BLaER1 treated with 17β-estradiol and CSF1 and Interleukin-3, amounts not matched to agents 10 nM and 100 nM (cell line): ENCODE results near the gene KIF16B.
"Not testable (repeated sequence)": the region's sequence is repeated elsewhere in the genome, so short reads cannot be mapped to it uniquely, and the experiment has no call there.

Source experiments
- H3K27ac ChIP-seq, 11 experiments: shearing (Covaris generic); formaldehyde crosslinking; 2 replicates each; pipeline ENCODE4 v1.8.1; 2022
- H3K27me3 ChIP-seq, 11 experiments: shearing (Covaris generic); formaldehyde crosslinking; 2 replicates each; pipeline ENCODE4 v1.8.1; 2022
- H3K36me3 ChIP-seq, 11 experiments: shearing (Covaris generic); formaldehyde crosslinking; 2 replicates each; pipeline ENCODE4 v1.8.1; 2022
- H3K4me1 ChIP-seq, 10 experiments: shearing (Covaris generic); formaldehyde crosslinking; 2 replicates each; pipeline ENCODE4 v1.8.1; 2022
- H3K4me2 ChIP-seq, 11 experiments: shearing (Covaris generic); formaldehyde crosslinking; 2 replicates each; pipeline ENCODE4 v1.8.1; 2022
- H3K4me3 ChIP-seq, 10 experiments: shearing (Covaris generic); formaldehyde crosslinking; 2 replicates each; pipeline ENCODE4 v1.8.1; 2022
- H3K9ac ChIP-seq, 11 experiments: shearing (Covaris generic); formaldehyde crosslinking; 2 replicates each; pipeline ENCODE4 v1.8.1; 2022
- H3K9me3 ChIP-seq, 11 experiments: shearing (Covaris generic); formaldehyde crosslinking; replicated peaks in 1 of 11; 2 replicates each; pipeline ENCODE4 v1.8.1; 2022
- H4K20me1 ChIP-seq, 11 experiments: shearing (Covaris generic); formaldehyde crosslinking; 2 replicates each; pipeline ENCODE4 v1.8.1; 2022
- Cebpa-rat ChIP-seq, 11 experiments: shearing (Covaris generic); IDR thresholded peaks; 2 replicates each; pipeline ENCODE4 v1.8.1; 2022

KIF16B gene

GRCh38 chr20:16599257-16599656, 26.0 kb upstream of the KIF16B start:
- no peak overlapping the region for H3K9ac ChIP-seq
- no peaks in the 10 kb centered on the region for H3K9me3 ChIP-seq

GRCh38 chr20:16596991-16597390, 23.7 kb upstream of the KIF16B start:
- no peaks in the 10 kb centered on the region for H4K20me1 ChIP-seq
- H3K9me3 ChIP-seq = no peaks in the 10 kb centered on the region
- no peaks in the 10 kb centered on the region for H3K36me3 ChIP-seq
- peaks cover 0 to 13% (median 7%) of the 10 kb centered on the region in 10 experiments; a peak in 10 of 20 replicates for H3K4me1 ChIP-seq
- no peaks in the 10 kb centered on the region for H3K27me3 ChIP-seq
- no peak overlapping the region for H3K27ac ChIP-seq
- H3K4me2 ChIP-seq = no peak overlapping the region
- H3K9ac ChIP-seq = no peak overlapping the region
- no peak overlapping the region for H3K4me3 ChIP-seq
- no peak for TF ChIP-seq Cebpa-rat (IDR thresholded peaks at IDR 0.05)

More at GRCh38 chr20:16599257-16599656, 26.0 kb upstream of the KIF16B start:
- Histone ChIP-seq H3K36me3 (no peaks in the 10 kb centered on the region), H3K4me1 (peaks cover 0 to 13% (median 7%) of the 10 kb centered on the region in 10 experiments; a peak in 10 of 20 replicates), H3K4me3 (no peak overlapping the region), H4K20me1 (no peaks in the 10 kb centered on the region), H3K27ac (no peak overlapping the region), H3K27me3 (no peaks in the 10 kb centered on the region), H3K4me2 (0 out of 22 replicates have a peak overlapping the region, but pooled peaks of 1 of the 11 experiments have one; percentile 2)
- no peak for TF ChIP-seq Cebpa-rat (IDR thresholded peaks at IDR 0.05)

- H3K27me3 ChIP-seq, H3K27ac ChIP-seq, H3K36me3 ChIP-seq, H3K4me3 ChIP-seq, H4K20me1 ChIP-seq, H3K4me2 ChIP-seq, H3K9me3 ChIP-seq, H3K9ac ChIP-seq: not testable (repeated sequence)
- peaks cover 0 to 11% (median 5%) of the 10 kb centered on the region in 10 experiments; a peak in 10 of 20 replicates for H3K4me1 ChIP-seq
These were observed 23.2 kb upstream of the KIF16B start for GRCh38 chr20:16596404-16596803.

- no peak overlapping the region for H3K27ac ChIP-seq
- no peak overlapping the region for H3K4me3 ChIP-seq
- no peak overlapping the region for H3K9ac ChIP-seq
- H3K4me1 ChIP-seq = peaks cover 0 to 9% (median 3%) of the 10 kb centered on the region in 10 experiments; a peak in 12 of 20 replicates
- no peak overlapping the region for H3K4me2 ChIP-seq
- H3K9me3 ChIP-seq = no peaks in the 10 kb centered on the region
- H3K36me3 ChIP-seq = no peaks in the 10 kb centered on the region
- no peaks in the 10 kb centered on the region for H3K27me3 ChIP-seq
- TF ChIP-seq Cebpa-rat (IDR thresholded peaks at IDR 0.05) = no peak
- H4K20me1 ChIP-seq = no peaks in the 10 kb centered on the region
These were observed 22.1 kb upstream of the KIF16B start for GRCh38 chr20:16595376-16595775.

- H3K9ac ChIP-seq = no peak overlapping the region
- no peaks in the 10 kb centered on the region for H3K36me3 ChIP-seq
- no peaks in the 10 kb centered on the region for H3K27me3 ChIP-seq
- no peaks in the 10 kb centered on the region for H4K20me1 ChIP-seq
- peaks cover 0 to 8% (median 0%) of the 10 kb centered on the region in 11 experiments; a peak in 2 of 22 replicates for H3K9me3 ChIP-seq
- H3K4me1 ChIP-seq = peaks cover 0 to 13% (median 11%) of the 10 kb centered on the region in 10 experiments; a peak in 13 of 20 replicates
- peak overlapping the region in 8 of 11 experiments; percentile 9 to 35 (median 21); a peak in 13 of 22 replicates for H3K4me2 ChIP-seq
- H3K4me3 ChIP-seq = no peak overlapping the region
- no peak for TF ChIP-seq Cebpa-rat (IDR thresholded peaks at IDR 0.05)
- H3K27ac ChIP-seq = peak overlapping the region in 1 of 11 experiments; percentile 4; a peak in 1 of 22 replicates
These were observed 16.9 kb upstream of the KIF16B start for GRCh38 chr20:16590041-16590633.

GRCh38 chr20:16589623-16590022, 16.4 kb upstream of the KIF16B start:
- peaks cover 0 to 8% (median 0%) of the 10 kb centered on the region in 11 experiments; a peak in 2 of 22 replicates for H3K9me3 ChIP-seq
- no peak for TF ChIP-seq Cebpa-rat (IDR thresholded peaks at IDR 0.05)
- H4K20me1 ChIP-seq = no peaks in the 10 kb centered on the region
- no peak overlapping the region for H3K4me3 ChIP-seq
- no peak overlapping the region for H3K9ac ChIP-seq
- H3K4me2 ChIP-seq = peak overlapping the region in 7 of 11 experiments; percentile 9 to 24 (median 21); a peak in 9 of 22 replicates
- peaks cover 0 to 13% (median 11%) of the 10 kb centered on the region in 10 experiments; a peak in 13 of 20 replicates for H3K4me1 ChIP-seq
- no peak overlapping the region for H3K27ac ChIP-seq
- no peaks in the 10 kb centered on the region for H3K36me3 ChIP-seq
- H3K27me3 ChIP-seq = no peaks in the 10 kb centered on the region

GRCh38 chr20:16588241-16588640, 15.0 kb upstream of the KIF16B start:
- Histone ChIP-seq H3K4me2 (no peak overlapping the region), H3K9me3 (peaks cover 0 to 8% (median 0%) of the 10 kb centered on the region in 11 experiments; a peak in 2 of 22 replicates), H3K9ac (no peak overlapping the region), H3K27me3 (no peaks in the 10 kb centered on the region), H3K4me1 (peaks cover 0 to 13% (median 11%) of the 10 kb centered on the region in 10 experiments; a peak in 13 of 20 replicates), H3K27ac (no peak overlapping the region), H3K36me3 (no peaks in the 10 kb centered on the region), H4K20me1 (no peaks in the 10 kb centered on the region), H3K4me3 (no peak overlapping the region)
- no peak for TF ChIP-seq Cebpa-rat (IDR thresholded peaks at IDR 0.05)

GRCh38 chr20:16587066-16587465, 13.8 kb upstream of the KIF16B start:
- Histone ChIP-seq H3K9me3 (peaks cover 0 to 8% (median 0%) of the 10 kb centered on the region in 11 experiments; a peak in 2 of 22 replicates), H4K20me1 (no peaks in the 10 kb centered on the region), H3K4me2 (no peak overlapping the region), H3K4me1 (peaks cover 0 to 13% (median 11%) of the 10 kb centered on the region in 10 experiments; a peak in 13 of 20 replicates), H3K4me3 (no peak overlapping the region), H3K9ac (no peak overlapping the region), H3K27ac (no peak overlapping the region), H3K36me3 (no peaks in the 10 kb centered on the region), H3K27me3 (no peaks in the 10 kb centered on the region)
- no peak for TF ChIP-seq Cebpa-rat (IDR thresholded peaks at IDR 0.05)

- H3K4me3 ChIP-seq = no peak overlapping the region
- H3K27me3 ChIP-seq = no peaks in the 10 kb centered on the region
- peaks cover 0 to 8% (median 0%) of the 10 kb centered on the region in 11 experiments; a peak in 2 of 22 replicates for H3K9me3 ChIP-seq
- no peak overlapping the region for H3K4me2 ChIP-seq
- TF ChIP-seq Cebpa-rat (IDR thresholded peaks at IDR 0.05) = no peak
- H4K20me1 ChIP-seq = no peaks in the 10 kb centered on the region
- no peaks in the 10 kb centered on the region for H3K4me1 ChIP-seq
- no peaks in the 10 kb centered on the region for H3K36me3 ChIP-seq
- H3K9ac ChIP-seq = no peak overlapping the region
- no peak overlapping the region for H3K27ac ChIP-seq
These were observed 10.2 kb upstream of the KIF16B start for GRCh38 chr20:16583474-16583873.

- Histone ChIP-seq H3K4me1 (peaks cover 0 to under 1% (median 0%) of the 10 kb centered on the region in 10 experiments; a peak in 6 of 20 replicates), H3K9me3 (peaks cover 0 to 4% (median 0%) of the 10 kb centered on the region in 11 experiments; a peak in 2 of 22 replicates), H3K9ac (no peak overlapping the region), H3K27ac (no peak overlapping the region), H3K27me3 (no peaks in the 10 kb centered on the region), H4K20me1 (no peaks in the 10 kb centered on the region), H3K4me2 (no peak overlapping the region), H3K36me3 (no peaks in the 10 kb centered on the region), H3K4me3 (no peak overlapping the region)
- no peak for TF ChIP-seq Cebpa-rat (IDR thresholded peaks at IDR 0.05)
These were observed 8.0 kb upstream of the KIF16B start for GRCh38 chr20:16581241-16581640.
